ENCODE results near the gene F2.
"Not testable (repeated sequence)": the region's sequence is repeated elsewhere in the genome, so short reads cannot be mapped to it uniquely, and the experiment has no call there.

F2 gene

DNA sequence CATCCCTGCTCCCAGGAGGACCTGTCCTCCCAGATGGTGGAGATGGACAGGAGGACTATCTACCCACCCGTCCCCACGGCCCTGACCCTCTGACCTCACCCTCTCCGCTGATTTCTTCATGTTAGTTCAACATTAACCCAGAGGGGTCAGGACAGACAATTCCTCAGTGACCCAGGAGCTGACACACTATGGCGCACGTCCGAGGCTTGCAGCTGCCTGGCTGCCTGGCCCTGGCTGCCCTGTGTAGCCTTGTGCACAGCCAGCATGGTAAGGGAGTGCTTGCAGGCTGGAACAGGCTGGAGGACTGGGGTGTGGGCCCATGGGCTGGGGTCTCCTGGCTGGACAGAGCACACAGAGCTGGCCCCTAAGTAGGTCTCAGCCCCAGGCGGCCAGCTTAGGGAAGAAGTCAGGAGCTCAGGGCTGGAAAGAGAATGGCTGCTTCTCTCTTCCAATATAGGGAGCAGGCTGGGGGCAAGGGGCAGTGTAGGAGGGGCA is at the start of gene F2:
Gene F2, plus strand, starts transcription at position 166 of the 495 bp plus-strand sequence. Its CDS starts 23 bp downstream, at position 189.
- no peaks in the 10 kb centered on the region for H3K9me3 ChIP-seq (ENCODE audit: control insufficient read depth, low read depth, low read length)
- H3K27me3 ChIP-seq (ENCODE audit: control insufficient read depth, insufficient read depth, low read length): no peaks in the 10 kb centered on the region
- no peak within 1 kb of the TSS for H3K27ac ChIP-seq (ENCODE audit: low read length)
- H3K4me3 ChIP-seq (ENCODE audit: low read length): no peak within 1 kb of the TSS
- no peaks in the 10 kb centered on the region for H3K4me1 ChIP-seq (ENCODE audit: control insufficient read depth, low read depth, low read length)
- no peak within 1 kb of the TSS for H3K9ac ChIP-seq (ENCODE audit: low read length)
- H3K36me3 ChIP-seq (ENCODE audit: control insufficient read depth, low read depth, low read length): no peaks in the 10 kb centered on the region

DNA sequence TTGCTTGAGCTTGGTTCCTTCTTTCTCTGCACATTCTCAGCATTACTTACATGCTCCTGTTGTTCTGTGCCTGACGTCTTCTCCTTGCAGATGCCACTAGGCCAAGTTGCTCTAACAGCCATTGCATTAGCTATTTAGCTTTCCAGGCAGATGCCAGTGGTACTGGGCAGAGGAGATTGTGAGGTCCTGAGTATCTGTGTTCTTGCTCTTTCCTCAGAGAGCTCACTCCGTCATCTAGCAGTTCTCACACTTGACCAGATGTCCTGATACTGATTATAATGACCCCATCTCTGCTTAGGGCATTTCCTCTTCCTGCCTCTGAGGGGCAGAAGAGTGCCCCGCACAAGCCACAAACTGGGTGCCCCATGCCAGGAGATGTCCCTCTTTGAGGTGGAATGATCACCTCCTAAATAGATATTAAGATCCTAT is 49.3 kb upstream of the F2 start:
- H3K4me1 ChIP-seq (ENCODE audit: control insufficient read depth, low read depth, low read length): peaks cover 7% of the 10 kb centered on the region
- no peaks in the 10 kb centered on the region for H3K9me3 ChIP-seq (ENCODE audit: control insufficient read depth, low read depth, low read length)
- no peak overlapping the region for H3K27ac ChIP-seq (ENCODE audit: low read length)
- H3K36me3 ChIP-seq (ENCODE audit: control insufficient read depth, low read depth, low read length): peaks cover 55% of the 10 kb centered on the region
- no peak overlapping the region for H3K4me3 ChIP-seq (ENCODE audit: low read length)
- H3K27me3 ChIP-seq (ENCODE audit: control insufficient read depth, insufficient read depth, low read length): no peaks in the 10 kb centered on the region
- no peak overlapping the region for H3K9ac ChIP-seq (ENCODE audit: low read length)

DNA sequence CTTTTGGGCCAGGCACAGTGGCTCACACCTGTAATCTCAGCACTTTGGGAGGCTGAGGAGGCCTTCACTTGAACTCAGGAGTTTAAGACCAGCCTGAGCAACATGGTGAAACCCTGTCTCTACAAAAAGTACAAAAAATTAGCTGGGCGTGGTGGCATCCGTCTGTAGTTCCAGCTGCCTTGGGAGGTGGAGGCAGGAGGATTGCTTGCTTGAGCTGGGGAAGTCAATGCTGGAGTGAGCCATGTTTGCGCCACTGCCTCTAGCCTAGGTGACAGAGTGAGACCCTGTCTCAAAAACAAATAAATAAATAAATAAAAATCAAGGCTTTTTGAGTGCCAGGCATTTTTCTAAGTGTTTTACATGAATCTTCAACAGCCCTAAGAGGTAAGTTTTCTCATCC is 48.5 kb upstream of the F2 start:
- not testable (repeated sequence) for H3K9ac ChIP-seq (ENCODE audit: low read length); H3K9me3 ChIP-seq (ENCODE audit: control insufficient read depth, low read depth, low read length); H3K4me3 ChIP-seq (ENCODE audit: low read length); H3K27me3 ChIP-seq (ENCODE audit: control insufficient read depth, insufficient read depth, low read length); H3K27ac ChIP-seq (ENCODE audit: low read length); H3K4me1 ChIP-seq (ENCODE audit: control insufficient read depth, low read depth, low read length)
- peaks cover 49% of the 10 kb centered on the region for H3K36me3 ChIP-seq (ENCODE audit: control insufficient read depth, low read depth, low read length)

DNA sequence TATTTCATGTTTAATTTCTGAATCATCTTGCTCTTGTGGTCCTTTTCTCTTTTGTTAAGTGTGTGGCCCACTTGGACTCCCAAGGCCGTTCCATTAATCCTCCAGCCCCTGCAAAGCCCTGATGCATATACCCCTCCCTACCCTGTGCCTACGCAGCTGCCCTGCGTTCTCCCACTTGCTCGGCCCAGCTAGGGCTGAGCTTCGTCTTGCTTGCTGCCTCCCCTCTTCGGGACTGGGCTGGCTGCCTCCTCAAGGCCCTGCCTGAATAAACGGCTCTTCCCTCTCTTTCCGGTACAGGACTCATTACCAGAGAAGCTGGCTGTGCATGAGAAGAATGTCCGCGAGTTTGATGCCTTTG is 47.1 kb upstream of the F2 start:
- no peak overlapping the region for H3K27ac ChIP-seq (ENCODE audit: low read length)
- H3K4me1 ChIP-seq (ENCODE audit: control insufficient read depth, low read depth, low read length): peaks cover 8% of the 10 kb centered on the region
- H3K9ac ChIP-seq (ENCODE audit: low read length): no peak overlapping the region
- peaks cover 44% of the 10 kb centered on the region for H3K36me3 ChIP-seq (ENCODE audit: control insufficient read depth, low read depth, low read length)
- no peaks in the 10 kb centered on the region for H3K9me3 ChIP-seq (ENCODE audit: control insufficient read depth, low read depth, low read length)
- no peaks in the 10 kb centered on the region for H3K27me3 ChIP-seq (ENCODE audit: control insufficient read depth, insufficient read depth, low read length)
- no peak overlapping the region for H3K4me3 ChIP-seq (ENCODE audit: low read length)

DNA sequence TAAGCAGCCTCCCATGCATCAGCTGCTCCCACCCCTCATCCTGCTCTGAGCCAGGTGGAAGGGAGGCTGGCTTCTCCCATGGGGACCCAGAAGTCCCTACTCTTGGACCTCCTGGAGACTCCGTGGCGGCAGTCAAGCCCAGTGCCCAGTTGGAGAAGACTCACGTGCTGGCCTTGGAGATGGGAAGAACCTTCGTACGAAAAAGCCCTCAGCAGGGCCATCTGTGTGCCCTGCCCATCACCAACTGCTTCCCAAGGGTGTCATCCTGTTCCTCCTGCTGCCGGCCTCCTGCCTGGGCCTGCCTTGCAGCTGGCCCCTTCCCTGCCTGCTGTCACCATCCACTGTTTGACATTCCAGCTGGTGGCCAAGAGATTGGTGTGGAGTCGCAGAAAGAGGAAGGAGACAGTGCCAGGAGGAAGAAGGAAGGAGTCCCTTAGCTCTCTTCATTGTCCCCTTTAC is 46.6 kb upstream of the F2 start:
- Histone ChIP-seq H3K36me3 (ENCODE audit: control insufficient read depth, low read depth, low read length) (peaks cover 40% of the 10 kb centered on the region), H3K9ac (ENCODE audit: low read length) (no peak overlapping the region), H3K27me3 (ENCODE audit: control insufficient read depth, insufficient read depth, low read length) (no peaks in the 10 kb centered on the region), H3K9me3 (ENCODE audit: control insufficient read depth, low read depth, low read length) (no peaks in the 10 kb centered on the region), H3K4me1 (ENCODE audit: control insufficient read depth, low read depth, low read length) (peaks cover 8% of the 10 kb centered on the region), H3K4me3 (ENCODE audit: low read length) (no peak overlapping the region), H3K27ac (ENCODE audit: low read length) (no peak overlapping the region)

DNA sequence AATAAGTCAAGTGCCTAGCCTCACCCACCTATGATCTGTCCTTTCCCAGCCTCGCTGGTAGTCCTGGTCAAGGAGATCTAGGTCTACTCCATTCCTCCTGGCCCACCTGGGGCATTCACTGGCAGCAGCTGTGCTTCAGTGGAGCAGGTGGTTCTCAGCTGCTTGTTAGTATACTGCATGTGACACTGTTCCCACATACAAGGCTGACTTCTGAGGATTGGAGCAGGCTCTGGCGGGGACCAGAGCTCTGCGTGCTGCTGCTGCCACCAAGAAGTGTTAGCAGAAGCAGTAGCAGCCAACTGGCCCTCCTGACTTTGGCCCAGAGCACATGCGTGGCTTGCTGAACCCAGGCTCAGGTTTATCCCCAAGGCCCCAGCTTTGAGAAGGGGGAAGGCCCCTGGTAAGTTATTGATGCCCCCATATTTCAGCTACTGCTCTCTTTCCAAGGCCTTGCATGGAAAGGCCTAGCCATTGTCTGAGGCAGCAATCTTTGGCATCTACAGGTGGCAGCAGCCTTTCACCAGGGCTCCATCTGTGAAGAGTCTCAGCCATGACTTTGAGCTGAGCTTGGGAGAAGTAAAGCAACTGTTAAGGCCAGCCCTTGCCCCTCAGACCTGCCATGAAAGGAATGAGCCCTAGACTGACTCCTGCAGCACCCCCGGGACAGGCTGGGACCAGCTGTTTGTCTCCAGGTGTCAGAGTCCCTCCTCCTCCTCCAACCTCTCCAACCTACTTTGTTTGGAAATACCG is 45.1 kb upstream of the F2 start:
- H3K4me1 ChIP-seq (ENCODE audit: control insufficient read depth, low read depth, low read length): peaks cover 8% of the 10 kb centered on the region
- H3K27me3 ChIP-seq (ENCODE audit: control insufficient read depth, insufficient read depth, low read length): no peaks in the 10 kb centered on the region
- peaks cover 25% of the 10 kb centered on the region for H3K36me3 ChIP-seq (ENCODE audit: control insufficient read depth, low read depth, low read length)
- no peaks in the 10 kb centered on the region for H3K9me3 ChIP-seq (ENCODE audit: control insufficient read depth, low read depth, low read length)
- H3K27ac ChIP-seq (ENCODE audit: low read length): no peak overlapping the region
- no peak overlapping the region for H3K4me3 ChIP-seq (ENCODE audit: low read length)
- no peak overlapping the region for H3K9ac ChIP-seq (ENCODE audit: low read length)

DNA sequence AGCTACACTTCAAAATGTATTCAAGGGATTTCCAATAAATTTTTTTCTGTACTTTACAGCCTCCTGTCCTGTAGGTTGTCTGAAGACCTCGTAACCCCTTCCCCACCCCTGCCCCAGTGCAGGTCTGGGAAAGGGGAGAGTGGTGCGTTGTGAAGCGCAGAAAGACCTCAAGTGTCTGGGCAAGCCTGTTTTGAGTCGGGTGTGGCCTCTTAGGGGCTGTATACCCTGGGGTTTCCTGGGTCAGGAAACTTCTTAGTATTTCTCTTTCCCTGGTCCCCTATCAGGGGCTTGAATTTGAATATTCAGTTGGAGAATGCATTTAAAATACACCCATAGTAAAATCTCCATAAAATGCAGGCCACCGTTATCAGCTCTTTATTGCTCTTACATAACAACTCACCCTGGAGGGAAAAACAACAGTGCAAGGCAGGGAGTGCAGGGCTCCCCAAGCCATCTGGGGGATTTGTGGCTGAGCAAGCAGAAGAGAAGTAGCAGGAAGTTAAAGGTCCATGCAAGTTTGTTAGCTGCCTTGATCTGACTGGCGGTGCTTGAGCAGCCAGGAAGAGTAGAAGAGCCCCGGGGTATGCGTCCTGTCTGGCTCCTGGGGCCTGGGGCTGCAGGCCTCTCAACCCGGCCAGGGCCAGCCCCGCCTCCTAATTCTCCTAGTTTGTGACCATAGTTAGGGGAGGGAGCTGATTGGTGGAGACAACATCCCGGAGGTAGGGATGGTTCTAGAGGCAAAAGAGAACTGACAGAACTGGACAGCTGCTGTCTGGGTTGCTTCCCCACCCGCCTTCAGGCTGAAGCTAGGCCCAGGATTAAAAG is 44.3 kb upstream of the F2 start:
- Histone ChIP-seq H3K27ac (ENCODE audit: low read length) (no peak overlapping the region), H3K36me3 (ENCODE audit: control insufficient read depth, low read depth, low read length) (peaks cover 18% of the 10 kb centered on the region), H3K9ac (ENCODE audit: low read length) (no peak overlapping the region)

DNA sequence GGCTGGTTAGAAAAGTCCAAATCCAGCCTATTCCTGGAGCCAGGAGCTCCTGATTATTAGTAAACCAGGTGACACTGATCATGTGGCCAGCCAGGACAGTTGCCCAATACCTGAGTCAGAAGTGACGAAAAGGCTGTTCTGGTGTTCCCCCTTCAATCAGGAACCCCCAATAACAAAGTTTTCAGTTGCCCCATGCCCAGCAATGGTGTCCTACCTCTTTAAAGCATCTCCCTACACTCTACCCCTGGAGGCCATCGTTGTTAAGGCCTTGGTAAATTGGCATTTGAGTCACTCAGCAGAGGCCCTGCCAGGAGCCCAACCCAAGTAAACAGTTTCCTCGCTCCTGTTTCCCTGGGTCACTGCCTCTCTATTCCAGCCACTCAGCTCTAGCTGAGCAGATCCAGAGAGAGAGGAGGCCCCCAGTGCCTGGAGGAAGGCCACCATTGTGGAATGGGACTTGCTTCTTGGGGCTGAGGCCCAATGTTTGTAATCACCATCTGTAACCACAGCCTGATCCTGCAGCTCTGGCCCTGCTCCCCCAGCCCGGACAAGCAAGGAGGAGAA is 43.6 kb upstream of the F2 start:
- Histone ChIP-seq H3K27ac (ENCODE audit: low read length) (no peak overlapping the region), H3K9ac (ENCODE audit: low read length) (no peak overlapping the region), H3K27me3 (ENCODE audit: control insufficient read depth, insufficient read depth, low read length) (no peaks in the 10 kb centered on the region), H3K9me3 (ENCODE audit: control insufficient read depth, low read depth, low read length) (no peaks in the 10 kb centered on the region), H3K36me3 (ENCODE audit: control insufficient read depth, low read depth, low read length) (peaks cover 17% of the 10 kb centered on the region), H3K4me3 (ENCODE audit: low read length) (no peak overlapping the region), H3K4me1 (ENCODE audit: control insufficient read depth, low read depth, low read length) (peaks cover 8% of the 10 kb centered on the region)

More for the DNA sequence above, 44.3 kb upstream of the F2 start:
- H3K4me3 ChIP-seq (ENCODE audit: low read length): no peak overlapping the region
- peaks cover 8% of the 10 kb centered on the region for H3K4me1 ChIP-seq (ENCODE audit: control insufficient read depth, low read depth, low read length)
- no peaks in the 10 kb centered on the region for H3K9me3 ChIP-seq (ENCODE audit: control insufficient read depth, low read depth, low read length)
- H3K27me3 ChIP-seq (ENCODE audit: control insufficient read depth, insufficient read depth, low read length): no peaks in the 10 kb centered on the region

DNA sequence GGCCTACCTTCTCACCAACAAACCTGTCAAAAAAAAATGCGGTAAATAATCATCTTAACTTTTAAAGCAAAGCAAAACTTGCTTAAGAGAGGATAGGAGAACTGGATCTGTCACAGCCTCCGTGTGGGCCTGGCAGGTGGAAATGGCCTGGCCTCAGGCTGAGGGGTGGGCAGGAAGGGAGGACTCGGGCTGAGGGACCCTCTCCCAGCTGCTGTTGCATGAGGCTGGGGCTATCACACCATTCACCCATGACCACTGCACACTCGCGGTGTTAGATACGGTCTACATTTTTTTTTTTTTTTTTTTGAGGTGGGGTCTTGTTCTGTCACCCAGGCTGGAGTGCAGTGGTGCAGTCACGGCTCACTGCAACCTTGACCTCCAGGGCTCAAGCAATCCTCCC is 43.1 kb upstream of the F2 start:
- Histone ChIP-seq H3K9me3 (ENCODE audit: control insufficient read depth, low read depth, low read length) (no peaks in the 10 kb centered on the region), H3K9ac (ENCODE audit: low read length) (no peak overlapping the region), H3K36me3 (ENCODE audit: control insufficient read depth, low read depth, low read length) (peaks cover 15% of the 10 kb centered on the region), H3K27me3 (ENCODE audit: control insufficient read depth, insufficient read depth, low read length) (no peaks in the 10 kb centered on the region), H3K27ac (ENCODE audit: low read length) (no peak overlapping the region), H3K4me3 (ENCODE audit: low read length) (no peak overlapping the region), H3K4me1 (ENCODE audit: control insufficient read depth, low read depth, low read length) (peaks cover 8% of the 10 kb centered on the region)

DNA sequence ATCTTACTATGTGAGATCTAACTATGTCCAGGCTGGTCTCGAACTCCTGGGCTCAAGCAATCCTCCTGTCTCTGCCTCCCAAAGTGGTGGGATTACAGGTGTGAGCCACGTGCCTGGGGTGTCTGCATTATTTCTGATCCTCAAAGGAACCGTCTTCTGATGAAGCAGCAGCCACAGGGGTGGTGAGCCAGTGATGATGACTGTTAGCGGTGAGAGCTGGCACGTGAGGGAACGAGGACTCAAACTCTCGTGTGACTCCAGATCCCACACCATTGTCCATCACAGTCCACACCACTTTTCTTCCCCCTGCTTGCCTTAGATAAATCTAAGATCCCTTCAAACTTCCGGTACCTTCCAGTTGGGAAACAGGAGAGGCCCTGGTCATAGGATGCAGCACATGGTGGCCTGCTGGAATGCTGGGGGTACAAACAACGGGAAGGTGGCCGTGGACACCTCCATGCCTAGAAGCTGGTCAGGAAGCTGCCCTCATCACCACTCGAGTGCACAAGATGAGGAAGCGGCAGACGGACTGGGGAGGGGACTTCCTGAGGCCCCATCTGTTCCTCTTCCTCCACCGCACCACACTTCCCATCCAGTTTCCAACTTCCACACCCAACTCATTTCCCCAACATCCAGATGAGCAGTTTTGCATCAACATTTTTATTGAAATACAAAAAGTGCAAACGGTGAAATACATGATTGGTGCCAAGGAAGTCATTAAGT is 42.4 kb upstream of the F2 start:
- H3K9me3 ChIP-seq (ENCODE audit: control insufficient read depth, low read depth, low read length): no peaks in the 10 kb centered on the region
- H3K36me3 ChIP-seq (ENCODE audit: control insufficient read depth, low read depth, low read length): peaks cover 10% of the 10 kb centered on the region
- H3K4me1 ChIP-seq (ENCODE audit: control insufficient read depth, low read depth, low read length): peaks cover 8% of the 10 kb centered on the region
- no peak overlapping the region for H3K9ac ChIP-seq (ENCODE audit: low read length)
- no peak overlapping the region for H3K27ac ChIP-seq (ENCODE audit: low read length)
- no peaks in the 10 kb centered on the region for H3K27me3 ChIP-seq (ENCODE audit: control insufficient read depth, insufficient read depth, low read length)
- H3K4me3 ChIP-seq (ENCODE audit: low read length): no peak overlapping the region

DNA sequence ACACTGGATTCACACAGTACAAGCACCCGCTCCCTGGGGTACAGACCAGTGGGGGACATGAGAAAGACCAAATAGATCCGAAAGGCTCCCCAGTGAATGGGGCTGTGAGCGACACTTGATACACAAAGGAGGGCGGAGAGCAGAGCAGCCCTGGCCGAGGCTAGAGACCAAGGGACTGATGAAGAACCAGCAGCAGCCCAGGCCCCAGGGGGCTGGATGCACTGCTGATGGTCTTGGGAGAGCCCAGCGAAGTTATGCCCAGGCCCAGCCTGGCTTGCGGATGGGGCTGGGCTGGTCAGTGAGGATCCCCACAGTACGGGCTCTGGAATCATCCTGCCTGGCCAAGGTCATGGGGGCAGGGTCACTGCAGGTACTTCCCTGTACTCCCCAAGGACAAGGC is 41.8 kb upstream of the F2 start:
- H3K4me1 ChIP-seq (ENCODE audit: control insufficient read depth, low read depth, low read length): peaks cover 8% of the 10 kb centered on the region
- H3K27me3 ChIP-seq (ENCODE audit: control insufficient read depth, insufficient read depth, low read length): no peaks in the 10 kb centered on the region
- H3K27ac ChIP-seq (ENCODE audit: low read length): no peak overlapping the region
- no peak overlapping the region for H3K4me3 ChIP-seq (ENCODE audit: low read length)
- H3K9ac ChIP-seq (ENCODE audit: low read length): no peak overlapping the region
- H3K9me3 ChIP-seq (ENCODE audit: control insufficient read depth, low read depth, low read length): no peaks in the 10 kb centered on the region
- H3K36me3 ChIP-seq (ENCODE audit: control insufficient read depth, low read depth, low read length): peaks cover 4% of the 10 kb centered on the region
